ENCODE measurements around the gene CCL4L2. TPM values are rescaled to one million over a fixed set of nuclear protein-coding genes. Genes with fewer than 3 reads are reported as not detected.

Gene CCL4L2
- total RNA-seq, 1 experiment from 2014 or later: not detected

DNA sequence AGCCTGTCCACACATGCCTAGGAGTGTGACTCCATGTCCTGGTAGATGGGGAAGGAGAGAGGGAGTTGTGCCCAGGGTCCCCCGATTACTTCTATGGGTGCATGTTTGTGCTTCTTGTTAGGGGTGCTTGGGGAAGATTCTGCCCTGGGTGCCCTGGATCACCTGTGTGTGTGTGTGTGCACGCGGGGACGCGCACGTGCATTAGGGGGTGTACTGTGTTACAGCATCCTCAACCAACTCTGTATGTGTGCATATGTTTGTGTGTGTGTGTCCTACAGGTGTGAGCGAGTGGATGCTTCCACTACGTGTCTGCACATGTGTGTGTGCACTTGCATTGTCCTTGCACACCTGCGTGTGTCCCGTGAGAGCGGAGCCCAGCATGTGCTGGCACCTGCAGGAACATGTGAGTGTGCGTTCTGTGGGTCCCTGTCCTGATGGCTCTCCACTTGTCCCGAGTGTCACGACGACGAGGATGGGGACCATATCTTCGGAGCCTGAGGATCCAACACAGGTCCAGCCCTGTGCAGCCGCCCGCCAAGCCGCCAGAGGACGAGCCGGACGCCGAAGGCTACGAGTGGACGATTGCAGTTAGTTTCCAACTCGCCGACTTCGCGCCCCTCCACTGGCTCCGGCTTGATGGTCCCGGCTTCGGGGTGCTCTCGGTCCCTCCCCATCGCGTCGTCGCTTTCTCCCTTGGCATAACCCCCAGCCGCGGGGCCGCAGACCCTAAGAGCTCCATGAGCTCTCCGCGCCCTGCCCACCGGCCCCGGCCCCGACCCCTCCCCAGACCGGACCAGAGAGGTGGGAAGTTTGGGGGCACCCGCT, 28.5 kb upstream of the CCL4L2 start (continued):
- TF ChIP-seq PRRX2 (CRISPR knock-in tag; IDR thresholded peaks at IDR 0.05) (0 out of 2 replicates have a peak, but pooled peaks have one; percentile 42), CBFB (CRISPR knock-in tag; IDR thresholded peaks at IDR 0.05; ENCODE audit: low read depth) (no peak), GRHL2 (CRISPR knock-in tag; IDR thresholded peaks at IDR 0.05; ENCODE audit: insufficient replicate concordance, severe bottlenecking) (no peak), TEAD1 (CRISPR knock-in tag; IDR thresholded peaks at IDR 0.05) (no peak), ETV6 (CRISPR knock-in tag; IDR thresholded peaks at IDR 0.05) (peak; percentile 47; the same call in 1 of the 2 replicates)
- TF ChIP-seq, protein P1, sequence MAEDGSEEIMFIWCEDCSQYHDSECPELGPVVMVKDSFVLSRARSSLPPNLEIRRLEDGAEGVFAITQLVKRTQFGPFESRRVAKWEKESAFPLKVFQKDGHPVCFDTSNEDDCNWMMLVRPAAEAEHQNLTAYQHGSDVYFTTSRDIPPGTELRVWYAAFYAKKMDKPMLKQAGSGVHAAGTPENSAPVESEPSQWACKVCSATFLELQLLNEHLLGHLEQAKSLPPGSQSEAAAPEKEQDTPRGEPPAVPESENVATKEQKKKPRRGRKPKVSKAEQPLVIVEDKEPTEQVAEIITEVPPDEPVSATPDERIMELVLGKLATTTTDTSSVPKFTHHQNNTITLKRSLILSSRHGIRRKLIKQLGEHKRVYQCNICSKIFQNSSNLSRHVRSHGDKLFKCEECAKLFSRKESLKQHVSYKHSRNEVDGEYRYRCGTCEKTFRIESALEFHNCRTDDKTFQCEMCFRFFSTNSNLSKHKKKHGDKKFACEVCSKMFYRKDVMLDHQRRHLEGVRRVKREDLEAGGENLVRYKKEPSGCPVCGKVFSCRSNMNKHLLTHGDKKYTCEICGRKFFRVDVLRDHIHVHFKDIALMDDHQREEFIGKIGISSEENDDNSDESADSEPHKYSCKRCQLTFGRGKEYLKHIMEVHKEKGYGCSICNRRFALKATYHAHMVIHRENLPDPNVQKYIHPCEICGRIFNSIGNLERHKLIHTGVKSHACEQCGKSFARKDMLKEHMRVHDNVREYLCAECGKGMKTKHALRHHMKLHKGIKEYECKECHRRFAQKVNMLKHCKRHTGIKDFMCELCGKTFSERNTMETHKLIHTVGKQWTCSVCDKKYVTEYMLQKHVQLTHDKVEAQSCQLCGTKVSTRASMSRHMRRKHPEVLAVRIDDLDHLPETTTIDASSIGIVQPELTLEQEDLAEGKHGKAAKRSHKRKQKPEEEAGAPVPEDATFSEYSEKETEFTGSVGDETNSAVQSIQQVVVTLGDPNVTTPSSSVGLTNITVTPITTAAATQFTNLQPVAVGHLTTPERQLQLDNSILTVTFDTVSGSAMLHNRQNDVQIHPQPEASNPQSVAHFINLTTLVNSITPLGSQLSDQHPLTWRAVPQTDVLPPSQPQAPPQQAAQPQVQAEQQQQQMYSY (CRISPR knock-in tag; IDR thresholded peaks at IDR 0.05): peak; percentile 53; the same call in 1 of the 2 replicates

DNA sequence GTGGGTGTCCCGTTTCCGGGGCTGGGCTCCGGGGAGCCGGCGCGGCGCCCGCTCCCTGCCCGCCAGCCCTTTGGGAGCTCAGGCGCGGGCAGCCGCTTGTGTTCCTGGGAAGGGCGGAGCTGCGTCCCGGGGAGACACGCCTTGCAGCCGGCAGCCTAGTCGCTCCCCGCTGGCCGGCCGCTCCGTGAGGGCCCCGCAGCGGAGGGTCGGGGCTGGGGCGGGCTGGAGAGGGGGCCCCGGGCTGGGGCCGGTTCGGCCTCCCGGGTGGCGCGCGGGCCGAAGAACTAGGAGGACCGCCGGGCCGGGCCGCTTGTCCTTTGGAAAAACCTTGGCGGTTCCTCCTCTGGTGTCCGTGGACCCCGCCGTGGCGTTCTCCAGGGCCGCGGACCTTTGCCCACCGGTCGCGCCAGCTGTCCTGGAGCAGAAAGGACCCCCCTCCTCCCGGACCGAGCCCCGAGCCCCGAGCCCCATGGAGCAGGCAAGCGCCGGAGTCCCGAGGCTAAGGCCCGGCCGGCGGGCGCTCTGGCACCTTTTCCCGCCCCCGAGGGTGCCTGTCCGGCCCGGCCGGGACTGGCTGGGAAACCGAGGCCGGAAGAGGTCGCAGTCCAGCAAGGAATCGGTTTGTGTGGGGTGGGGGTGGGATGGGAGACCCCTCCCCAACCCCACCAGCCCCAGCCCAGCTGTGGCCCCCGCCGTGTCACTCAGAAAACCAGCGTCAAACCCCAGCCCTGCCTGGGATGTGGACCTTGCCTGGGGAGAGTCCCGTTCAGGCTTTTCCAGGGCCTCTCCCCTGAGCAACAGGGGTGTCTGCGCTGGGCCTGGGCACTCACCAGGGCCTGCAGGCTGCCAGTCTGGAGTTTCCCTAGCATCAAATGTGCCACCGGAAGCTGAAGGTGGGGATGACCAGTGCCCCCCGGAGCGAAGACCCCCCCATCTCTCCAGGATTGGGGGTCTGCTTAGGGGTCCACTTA, 27.6 kb upstream of the CCL4L2 start:
- DNase-seq (ENCODE audit: low spot score) (peak; percentile 82), ATAC-seq (peak; percentile 80)
- ChIA-PET CTCF (interaction anchor here (0.6 to 1.7 kb wide), 9 partner anchors 9 to 300 kb away, joined by 3 to 9 read pairs (median 4); no protein-coding TSS in a partner anchor), POLR2A (interaction anchor here (1.0 kb wide), 2 partner anchors 16 to 32 kb away, joined by 3 read pairs; no protein-coding TSS in a partner anchor)
- TF ChIP-seq, protein P2, sequence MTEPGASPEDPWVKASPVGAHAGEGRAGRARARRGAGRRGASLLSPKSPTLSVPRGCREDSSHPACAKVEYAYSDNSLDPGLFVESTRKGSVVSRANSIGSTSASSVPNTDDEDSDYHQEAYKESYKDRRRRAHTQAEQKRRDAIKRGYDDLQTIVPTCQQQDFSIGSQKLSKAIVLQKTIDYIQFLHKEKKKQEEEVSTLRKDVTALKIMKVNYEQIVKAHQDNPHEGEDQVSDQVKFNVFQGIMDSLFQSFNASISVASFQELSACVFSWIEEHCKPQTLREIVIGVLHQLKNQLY (CRISPR knock-in tag; IDR thresholded peaks at IDR 0.05): 0 out of 2 replicates have a peak, but pooled peaks have one; percentile 89
- TF ChIP-seq FOXP1 (CRISPR knock-in tag; IDR thresholded peaks at IDR 0.05; ENCODE audit: borderline replicate concordance) (0 out of 2 replicates have a peak, but pooled peaks have one; percentile 40), ZNF263 (CRISPR knock-in tag; IDR thresholded peaks at IDR 0.05; ENCODE audit: low read depth) (0 out of 2 replicates have a peak, but pooled peaks have one; percentile 24), CREB1 (CRISPR knock-in tag; IDR thresholded peaks at IDR 0.05) (no peak), KAT7 (CRISPR knock-in tag; IDR thresholded peaks at IDR 0.05; ENCODE audit: borderline replicate concordance) (0 out of 2 replicates have a peak, but pooled peaks have one; percentile 4), ZNF219 (CRISPR knock-in tag; IDR thresholded peaks at IDR 0.05; ENCODE audit: borderline replicate concordance) (0 out of 2 replicates have a peak, but pooled peaks have one; percentile 32), NFYB (CRISPR knock-in tag; conservative IDR thresholded peaks at IDR 0.05; ENCODE audit: low read depth) (no peak)
- TF ChIP-seq, protein P3, sequence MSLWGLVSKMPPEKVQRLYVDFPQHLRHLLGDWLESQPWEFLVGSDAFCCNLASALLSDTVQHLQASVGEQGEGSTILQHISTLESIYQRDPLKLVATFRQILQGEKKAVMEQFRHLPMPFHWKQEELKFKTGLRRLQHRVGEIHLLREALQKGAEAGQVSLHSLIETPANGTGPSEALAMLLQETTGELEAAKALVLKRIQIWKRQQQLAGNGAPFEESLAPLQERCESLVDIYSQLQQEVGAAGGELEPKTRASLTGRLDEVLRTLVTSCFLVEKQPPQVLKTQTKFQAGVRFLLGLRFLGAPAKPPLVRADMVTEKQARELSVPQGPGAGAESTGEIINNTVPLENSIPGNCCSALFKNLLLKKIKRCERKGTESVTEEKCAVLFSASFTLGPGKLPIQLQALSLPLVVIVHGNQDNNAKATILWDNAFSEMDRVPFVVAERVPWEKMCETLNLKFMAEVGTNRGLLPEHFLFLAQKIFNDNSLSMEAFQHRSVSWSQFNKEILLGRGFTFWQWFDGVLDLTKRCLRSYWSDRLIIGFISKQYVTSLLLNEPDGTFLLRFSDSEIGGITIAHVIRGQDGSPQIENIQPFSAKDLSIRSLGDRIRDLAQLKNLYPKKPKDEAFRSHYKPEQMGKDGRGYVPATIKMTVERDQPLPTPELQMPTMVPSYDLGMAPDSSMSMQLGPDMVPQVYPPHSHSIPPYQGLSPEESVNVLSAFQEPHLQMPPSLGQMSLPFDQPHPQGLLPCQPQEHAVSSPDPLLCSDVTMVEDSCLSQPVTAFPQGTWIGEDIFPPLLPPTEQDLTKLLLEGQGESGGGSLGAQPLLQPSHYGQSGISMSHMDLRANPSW (CRISPR knock-in tag; conservative IDR thresholded peaks at IDR 0.05; ENCODE audit: low read depth): peak; percentile 22; the same call in 1 of the 2 replicates
- TF ChIP-seq, protein P4, sequence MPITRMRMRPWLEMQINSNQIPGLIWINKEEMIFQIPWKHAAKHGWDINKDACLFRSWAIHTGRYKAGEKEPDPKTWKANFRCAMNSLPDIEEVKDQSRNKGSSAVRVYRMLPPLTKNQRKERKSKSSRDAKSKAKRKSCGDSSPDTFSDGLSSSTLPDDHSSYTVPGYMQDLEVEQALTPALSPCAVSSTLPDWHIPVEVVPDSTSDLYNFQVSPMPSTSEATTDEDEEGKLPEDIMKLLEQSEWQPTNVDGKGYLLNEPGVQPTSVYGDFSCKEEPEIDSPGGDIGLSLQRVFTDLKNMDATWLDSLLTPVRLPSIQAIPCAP (CRISPR knock-in tag; IDR thresholded peaks at IDR 0.05): no peak; the same call in 1 of the 2 replicates
- TF ChIP-seq, protein P5, sequence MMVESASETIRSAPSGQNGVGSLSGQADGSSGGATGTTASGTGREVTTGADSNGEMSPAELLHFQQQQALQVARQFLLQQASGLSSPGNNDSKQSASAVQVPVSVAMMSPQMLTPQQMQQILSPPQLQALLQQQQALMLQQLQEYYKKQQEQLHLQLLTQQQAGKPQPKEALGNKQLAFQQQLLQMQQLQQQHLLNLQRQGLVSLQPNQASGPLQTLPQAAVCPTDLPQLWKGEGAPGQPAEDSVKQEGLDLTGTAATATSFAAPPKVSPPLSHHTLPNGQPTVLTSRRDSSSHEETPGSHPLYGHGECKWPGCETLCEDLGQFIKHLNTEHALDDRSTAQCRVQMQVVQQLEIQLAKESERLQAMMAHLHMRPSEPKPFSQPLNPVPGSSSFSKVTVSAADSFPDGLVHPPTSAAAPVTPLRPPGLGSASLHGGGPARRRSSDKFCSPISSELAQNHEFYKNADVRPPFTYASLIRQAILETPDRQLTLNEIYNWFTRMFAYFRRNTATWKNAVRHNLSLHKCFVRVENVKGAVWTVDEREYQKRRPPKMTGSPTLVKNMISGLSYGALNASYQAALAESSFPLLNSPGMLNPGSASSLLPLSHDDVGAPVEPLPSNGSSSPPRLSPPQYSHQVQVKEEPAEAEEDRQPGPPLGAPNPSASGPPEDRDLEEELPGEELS (CRISPR knock-in tag; IDR thresholded peaks at IDR 0.05): peak; percentile 46; the same call in 1 of the 2 replicates
- TF ChIP-seq, protein P6, sequence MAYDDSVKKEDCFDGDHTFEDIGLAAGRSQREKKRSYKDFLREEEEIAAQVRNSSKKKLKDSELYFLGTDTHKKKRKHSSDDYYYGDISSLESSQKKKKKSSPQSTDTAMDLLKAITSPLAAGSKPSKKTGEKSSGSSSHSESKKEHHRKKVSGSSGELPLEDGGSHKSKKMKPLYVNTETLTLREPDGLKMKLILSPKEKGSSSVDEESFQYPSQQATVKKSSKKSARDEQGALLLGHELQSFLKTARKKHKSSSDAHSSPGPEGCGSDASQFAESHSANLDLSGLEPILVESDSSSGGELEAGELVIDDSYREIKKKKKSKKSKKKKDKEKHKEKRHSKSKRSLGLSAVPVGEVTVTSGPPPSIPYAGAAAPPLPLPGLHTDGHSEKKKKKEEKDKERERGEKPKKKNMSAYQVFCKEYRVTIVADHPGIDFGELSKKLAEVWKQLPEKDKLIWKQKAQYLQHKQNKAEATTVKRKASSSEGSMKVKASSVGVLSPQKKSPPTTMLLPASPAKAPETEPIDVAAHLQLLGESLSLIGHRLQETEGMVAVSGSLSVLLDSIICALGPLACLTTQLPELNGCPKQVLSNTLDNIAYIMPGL (CRISPR knock-in tag; IDR thresholded peaks at IDR 0.05): peak; percentile 41; the same call in 1 of the 2 replicates
- TF ChIP-seq, protein P7, sequence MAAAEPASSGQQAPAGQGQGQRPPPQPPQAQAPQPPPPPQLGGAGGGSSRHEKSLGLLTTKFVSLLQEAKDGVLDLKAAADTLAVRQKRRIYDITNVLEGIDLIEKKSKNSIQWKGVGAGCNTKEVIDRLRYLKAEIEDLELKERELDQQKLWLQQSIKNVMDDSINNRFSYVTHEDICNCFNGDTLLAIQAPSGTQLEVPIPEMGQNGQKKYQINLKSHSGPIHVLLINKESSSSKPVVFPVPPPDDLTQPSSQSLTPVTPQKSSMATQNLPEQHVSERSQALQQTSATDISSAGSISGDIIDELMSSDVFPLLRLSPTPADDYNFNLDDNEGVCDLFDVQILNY (CRISPR knock-in tag; IDR thresholded peaks at IDR 0.05): peak; percentile 23
- peaks cover 5% of the 10 kb centered on the region; the same call in 1 of the 2 replicates for H3K4me1 Mint-ChIP-seq
- no peaks in the 10 kb centered on the region for H3K36me3 Mint-ChIP-seq
- peaks cover 32% of the 10 kb centered on the region for H3K27me3 Mint-ChIP-seq (ENCODE audit: low read depth)
- H3K27ac Mint-ChIP-seq: no peak overlapping the region
- H3K4me3 Mint-ChIP-seq: peak overlapping the region; percentile 72
- H3K9me3 Mint-ChIP-seq: no peaks in the 10 kb centered on the region
